PC-9 (cell line): ENCODE data around the gene ANKFN1.

Experiments used
- EZH2 ChIP-seq: fragments of 200-600 bp; sonication (generic); IDR thresholded peaks from 2 replicates; pipeline ENCODE4 v1.8.0; 2017; ENCODE audit warnings: antibody characterized with exemption, low read depth
- TF ChIP-seq, protein P1 (sequence below): fragments of 200-600 bp; sonication (generic); conservative IDR thresholded peaks from 2 replicates; pipeline ENCODE4 v1.6.1; 2017; ENCODE audit warnings: mixed run types, antibody characterized with exemption, mild to moderate bottlenecking, moderate library complexity

DNA sequence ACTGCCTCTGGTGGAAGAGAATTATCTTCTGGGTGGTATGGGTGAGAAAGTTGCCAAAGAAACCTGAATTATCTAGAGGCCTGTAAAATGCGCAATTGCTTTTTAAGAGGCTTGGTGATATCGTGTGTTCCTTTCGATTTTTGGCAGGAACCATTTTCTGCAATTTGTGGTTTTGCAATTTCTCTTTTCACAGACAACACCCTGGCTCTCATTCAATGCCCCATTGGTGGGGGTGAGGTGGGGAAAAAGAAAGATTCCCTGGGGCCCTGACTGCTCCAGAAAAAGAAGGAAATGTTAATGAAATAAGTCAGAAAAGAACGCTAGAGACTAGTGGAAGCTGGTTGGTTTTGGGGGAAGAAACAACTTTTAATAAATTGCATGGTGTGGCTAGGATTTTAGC, 77.4 kb downstream of the ANKFN1 start:
- TF ChIP-seq, protein P1, sequence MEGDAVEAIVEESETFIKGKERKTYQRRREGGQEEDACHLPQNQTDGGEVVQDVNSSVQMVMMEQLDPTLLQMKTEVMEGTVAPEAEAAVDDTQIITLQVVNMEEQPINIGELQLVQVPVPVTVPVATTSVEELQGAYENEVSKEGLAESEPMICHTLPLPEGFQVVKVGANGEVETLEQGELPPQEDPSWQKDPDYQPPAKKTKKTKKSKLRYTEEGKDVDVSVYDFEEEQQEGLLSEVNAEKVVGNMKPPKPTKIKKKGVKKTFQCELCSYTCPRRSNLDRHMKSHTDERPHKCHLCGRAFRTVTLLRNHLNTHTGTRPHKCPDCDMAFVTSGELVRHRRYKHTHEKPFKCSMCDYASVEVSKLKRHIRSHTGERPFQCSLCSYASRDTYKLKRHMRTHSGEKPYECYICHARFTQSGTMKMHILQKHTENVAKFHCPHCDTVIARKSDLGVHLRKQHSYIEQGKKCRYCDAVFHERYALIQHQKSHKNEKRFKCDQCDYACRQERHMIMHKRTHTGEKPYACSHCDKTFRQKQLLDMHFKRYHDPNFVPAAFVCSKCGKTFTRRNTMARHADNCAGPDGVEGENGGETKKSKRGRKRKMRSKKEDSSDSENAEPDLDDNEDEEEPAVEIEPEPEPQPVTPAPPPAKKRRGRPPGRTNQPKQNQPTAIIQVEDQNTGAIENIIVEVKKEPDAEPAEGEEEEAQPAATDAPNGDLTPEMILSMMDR: no peak
- no peak for TF ChIP-seq EZH2
